LNCaP clone FGC (cell line): ENCODE results near the gene FOXI1.

ENCODE experiments used
- DNase-seq: peaks from one replicate; pipeline ENCODE4 v3.0.0-alpha.2; 2011; ENCODE audit warnings: low read depth
- H3K4me3 ChIP-seq: 2 replicates; pipeline ENCODE4 v1.5.1; 2011; ENCODE audit warnings: mild to moderate bottlenecking, low read depth, low read length, control low read depth
- CTCF ChIP-seq: IDR thresholded peaks from 2 replicates; pipeline ENCODE4 v1.5.1; 2012; ENCODE audit warnings: mild to moderate bottlenecking; ENCODE audit not compliant: control insufficient read depth, insufficient read depth; ENCODE audit errors: extremely low read depth

Gene FOXI1

GRCh38 chr5:170149206-170149515 lies 43.5 kb downstream of the FOXI1 start:
- TF ChIP-seq CTCF = no peak
- no peak for DNase-seq
- H3K4me3 ChIP-seq = no peak overlapping the region

DNA sequence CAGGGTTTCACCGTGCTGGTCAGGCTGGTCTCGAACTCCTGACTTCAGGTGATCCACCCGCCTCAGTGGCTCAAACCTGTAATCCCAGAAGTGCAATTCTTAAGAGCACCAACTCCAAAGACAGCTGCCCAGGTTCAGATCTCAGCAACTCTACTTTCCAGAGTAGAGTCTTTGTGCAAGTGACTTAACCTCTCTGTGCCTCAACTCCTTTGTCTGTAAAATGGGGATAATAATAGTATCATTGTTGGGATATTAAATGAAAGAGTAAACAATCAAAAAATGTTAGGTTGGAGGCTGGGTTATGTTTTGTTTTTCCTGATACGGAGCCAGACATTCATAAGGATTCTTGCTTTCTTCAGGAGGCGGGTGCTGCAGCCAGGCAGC lies 45.0 kb downstream of the FOXI1 start:
- no peak overlapping the region for H3K4me3 ChIP-seq
- DNase-seq = no peak
- TF ChIP-seq CTCF = no peak

GRCh38 chr5:170151097-170151831 lies 45.6 kb downstream of the FOXI1 start:
- no peak for TF ChIP-seq CTCF
- no peak overlapping the region for H3K4me3 ChIP-seq
- DNase-seq = no peak

DNA sequence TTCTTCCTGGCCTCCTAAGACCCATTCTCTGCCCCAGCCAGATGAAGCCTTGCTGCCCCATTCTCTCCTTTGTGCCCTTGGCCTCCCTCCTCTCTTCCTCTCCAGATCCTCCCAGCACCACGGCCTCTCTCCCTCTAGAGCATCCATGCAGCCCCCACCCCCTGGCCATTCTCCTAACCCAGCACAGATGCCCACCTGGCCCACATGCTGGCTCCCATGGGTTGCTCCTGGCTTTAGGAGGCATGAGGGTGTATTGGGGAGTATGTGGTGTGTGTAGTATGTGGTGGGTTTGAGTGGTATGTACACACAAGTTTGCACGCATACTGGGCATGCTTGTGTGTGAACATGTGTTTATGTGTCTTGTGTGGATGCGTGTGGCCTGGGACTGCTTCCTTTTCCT lies 47.1 kb downstream of the FOXI1 start:
- no peak for TF ChIP-seq CTCF
- H3K4me3 ChIP-seq = no peak overlapping the region
- DNase-seq = no peak

DNA sequence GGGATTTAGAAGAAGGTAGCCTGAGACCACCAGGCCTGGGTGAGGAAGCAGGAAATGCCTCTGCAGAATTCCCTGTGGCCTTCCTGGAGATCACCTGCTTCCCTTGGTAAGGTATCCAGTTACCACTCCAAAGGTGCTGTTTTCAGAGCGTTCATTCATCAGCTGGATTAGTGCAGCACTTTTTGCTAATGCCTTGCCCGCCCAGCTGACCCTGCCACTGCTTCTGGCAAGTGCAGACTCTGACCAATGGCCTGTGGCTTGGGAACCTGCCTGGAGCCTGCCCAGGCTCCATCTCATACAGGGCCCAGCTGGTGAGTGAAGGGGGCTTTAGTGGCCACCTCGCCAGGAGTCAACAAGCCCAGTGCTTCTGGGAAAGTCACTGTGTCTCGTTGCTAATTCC lies 48.6 kb downstream of the FOXI1 start:
- no peak for DNase-seq
- no peak for TF ChIP-seq CTCF
- H3K4me3 ChIP-seq = no peak overlapping the region

GRCh38 chr5:170154744-170155143 lies 49.0 kb downstream of the FOXI1 start:
- no peak overlapping the region for H3K4me3 ChIP-seq
- DNase-seq = no peak
- no peak for TF ChIP-seq CTCF

DNA sequence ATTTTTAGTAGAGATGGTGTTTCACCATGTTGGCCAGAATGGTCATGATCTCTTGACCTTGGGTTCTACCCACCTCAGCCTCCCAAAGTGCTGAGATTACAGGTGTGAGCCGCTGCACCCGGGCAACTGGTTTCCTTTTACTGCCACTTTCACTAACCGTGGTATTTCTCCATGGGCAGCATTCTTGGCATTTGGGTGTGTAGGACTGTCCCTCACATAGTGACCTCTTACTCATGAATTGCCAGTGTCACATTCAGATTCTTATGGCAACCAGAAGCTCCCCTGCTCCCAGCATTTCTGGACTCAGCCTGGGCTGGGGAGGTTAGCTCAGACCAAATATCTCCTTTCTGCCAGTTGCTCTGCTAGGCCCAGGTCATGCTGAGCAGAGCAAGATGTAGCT lies 50.1 kb downstream of the FOXI1 start:
- no peak for DNase-seq
- TF ChIP-seq CTCF = no peak
- H3K4me3 ChIP-seq = no peak overlapping the region
